Pericardium fibroblast (primary cell): Measurements from ENCODE around the gene POLA1. TPM values are rescaled to one million over a fixed set of nuclear protein-coding genes. Genes with fewer than 3 reads are reported as not detected.

Experiments
- total RNA-seq: library from RNA; depleted of rRNA; stranded (reverse); fragments of >200 nt; gene quantifications from 2 replicates; pipeline ENCODE4 v1.2.3, GENCODE V29; 2015

POLA1 gene, protein sequence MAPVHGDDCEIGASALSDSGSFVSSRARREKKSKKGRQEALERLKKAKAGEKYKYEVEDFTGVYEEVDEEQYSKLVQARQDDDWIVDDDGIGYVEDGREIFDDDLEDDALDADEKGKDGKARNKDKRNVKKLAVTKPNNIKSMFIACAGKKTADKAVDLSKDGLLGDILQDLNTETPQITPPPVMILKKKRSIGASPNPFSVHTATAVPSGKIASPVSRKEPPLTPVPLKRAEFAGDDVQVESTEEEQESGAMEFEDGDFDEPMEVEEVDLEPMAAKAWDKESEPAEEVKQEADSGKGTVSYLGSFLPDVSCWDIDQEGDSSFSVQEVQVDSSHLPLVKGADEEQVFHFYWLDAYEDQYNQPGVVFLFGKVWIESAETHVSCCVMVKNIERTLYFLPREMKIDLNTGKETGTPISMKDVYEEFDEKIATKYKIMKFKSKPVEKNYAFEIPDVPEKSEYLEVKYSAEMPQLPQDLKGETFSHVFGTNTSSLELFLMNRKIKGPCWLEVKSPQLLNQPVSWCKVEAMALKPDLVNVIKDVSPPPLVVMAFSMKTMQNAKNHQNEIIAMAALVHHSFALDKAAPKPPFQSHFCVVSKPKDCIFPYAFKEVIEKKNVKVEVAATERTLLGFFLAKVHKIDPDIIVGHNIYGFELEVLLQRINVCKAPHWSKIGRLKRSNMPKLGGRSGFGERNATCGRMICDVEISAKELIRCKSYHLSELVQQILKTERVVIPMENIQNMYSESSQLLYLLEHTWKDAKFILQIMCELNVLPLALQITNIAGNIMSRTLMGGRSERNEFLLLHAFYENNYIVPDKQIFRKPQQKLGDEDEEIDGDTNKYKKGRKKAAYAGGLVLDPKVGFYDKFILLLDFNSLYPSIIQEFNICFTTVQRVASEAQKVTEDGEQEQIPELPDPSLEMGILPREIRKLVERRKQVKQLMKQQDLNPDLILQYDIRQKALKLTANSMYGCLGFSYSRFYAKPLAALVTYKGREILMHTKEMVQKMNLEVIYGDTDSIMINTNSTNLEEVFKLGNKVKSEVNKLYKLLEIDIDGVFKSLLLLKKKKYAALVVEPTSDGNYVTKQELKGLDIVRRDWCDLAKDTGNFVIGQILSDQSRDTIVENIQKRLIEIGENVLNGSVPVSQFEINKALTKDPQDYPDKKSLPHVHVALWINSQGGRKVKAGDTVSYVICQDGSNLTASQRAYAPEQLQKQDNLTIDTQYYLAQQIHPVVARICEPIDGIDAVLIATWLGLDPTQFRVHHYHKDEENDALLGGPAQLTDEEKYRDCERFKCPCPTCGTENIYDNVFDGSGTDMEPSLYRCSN (N-terminal part only)
- 2.0 and 2.9 TPM in 2 replicates for total RNA-seq

DNA sequence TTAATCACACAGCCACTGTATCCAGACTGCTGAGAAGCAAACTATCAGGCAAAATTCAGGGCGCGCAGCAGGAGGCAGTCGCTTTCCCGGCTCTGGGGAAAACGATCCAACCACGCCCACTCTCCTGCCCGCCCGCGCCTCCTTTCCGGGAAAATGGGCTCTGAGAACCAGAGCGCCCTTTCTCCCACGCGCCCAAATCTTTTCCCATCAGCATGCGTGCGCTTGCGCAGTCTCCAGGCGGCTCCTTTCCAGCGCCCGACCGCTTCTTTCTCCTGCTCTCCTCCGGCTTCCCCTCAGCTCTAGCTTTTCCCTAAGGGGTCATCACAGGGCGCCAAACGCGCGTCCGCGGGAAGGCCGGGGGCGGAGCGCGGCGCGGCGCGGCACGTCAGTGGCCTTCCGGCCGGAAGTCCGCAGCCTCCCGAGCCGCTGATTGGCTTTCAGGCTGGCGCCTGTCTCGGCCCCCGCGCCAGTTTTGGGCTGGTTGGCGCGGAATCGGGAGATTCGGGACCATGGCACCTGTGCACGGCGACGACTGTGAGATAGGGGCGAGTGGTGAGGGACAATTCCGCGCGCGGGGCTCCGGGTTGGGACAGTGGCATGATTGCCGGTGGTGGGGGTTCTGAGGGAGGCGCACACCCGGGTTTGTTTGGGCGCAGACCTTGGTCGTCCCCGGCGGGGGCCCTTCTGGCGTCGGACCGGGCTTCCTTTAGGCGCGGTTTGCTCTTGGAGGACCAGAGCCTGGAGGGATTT, at the start of gene POLA1:
Gene POLA1 (plus strand): TSS at position 466 of the 750 bp plus-strand sequence. CDS start 44 bp downstream, at position 510.

DNA sequence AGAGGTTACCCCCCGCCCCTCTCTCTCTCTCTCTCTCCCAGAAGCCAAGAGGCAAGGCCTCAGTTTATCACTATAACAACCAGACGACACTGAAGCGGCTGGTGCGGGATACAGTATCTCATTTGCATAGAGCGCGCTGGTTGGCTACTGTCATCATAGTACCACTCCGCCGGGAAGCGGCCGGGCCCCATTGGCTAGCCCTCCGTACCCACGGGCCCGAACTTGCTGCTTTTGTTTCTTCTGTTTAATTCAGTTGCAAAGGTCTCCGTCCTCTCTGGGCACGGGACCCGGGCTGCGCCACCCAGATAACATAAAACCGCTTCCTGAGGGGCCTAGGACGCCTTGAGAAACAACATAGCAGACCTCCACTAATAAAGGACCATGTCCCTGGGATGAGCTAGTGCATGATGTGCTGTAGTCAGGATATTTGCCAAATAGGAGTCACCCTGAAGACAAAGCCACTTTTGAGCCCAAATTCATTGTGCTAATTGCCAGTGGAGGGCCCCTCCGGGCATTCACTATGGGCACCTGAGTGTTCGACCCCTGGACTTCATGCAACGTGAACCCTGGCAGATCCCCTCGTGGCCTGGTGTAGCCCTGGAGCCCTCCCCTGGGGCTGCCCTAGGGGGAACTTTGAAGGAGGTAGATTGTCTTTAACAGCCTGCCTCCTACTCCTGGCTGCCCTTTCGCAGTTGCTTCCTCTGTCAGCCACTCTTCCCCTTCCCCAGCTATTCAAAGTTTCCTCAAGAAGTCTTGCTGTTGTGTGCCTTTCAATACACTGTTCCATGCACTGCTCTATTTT, 46.3 kb upstream of the POLA1 start, which contains the start of gene PCYT1B:
Gene PCYT1B (minus strand): TSS at position 91 of the 802 bp plus-strand sequence. CDS start 242 bp downstream, outside the sequence.

DNA sequence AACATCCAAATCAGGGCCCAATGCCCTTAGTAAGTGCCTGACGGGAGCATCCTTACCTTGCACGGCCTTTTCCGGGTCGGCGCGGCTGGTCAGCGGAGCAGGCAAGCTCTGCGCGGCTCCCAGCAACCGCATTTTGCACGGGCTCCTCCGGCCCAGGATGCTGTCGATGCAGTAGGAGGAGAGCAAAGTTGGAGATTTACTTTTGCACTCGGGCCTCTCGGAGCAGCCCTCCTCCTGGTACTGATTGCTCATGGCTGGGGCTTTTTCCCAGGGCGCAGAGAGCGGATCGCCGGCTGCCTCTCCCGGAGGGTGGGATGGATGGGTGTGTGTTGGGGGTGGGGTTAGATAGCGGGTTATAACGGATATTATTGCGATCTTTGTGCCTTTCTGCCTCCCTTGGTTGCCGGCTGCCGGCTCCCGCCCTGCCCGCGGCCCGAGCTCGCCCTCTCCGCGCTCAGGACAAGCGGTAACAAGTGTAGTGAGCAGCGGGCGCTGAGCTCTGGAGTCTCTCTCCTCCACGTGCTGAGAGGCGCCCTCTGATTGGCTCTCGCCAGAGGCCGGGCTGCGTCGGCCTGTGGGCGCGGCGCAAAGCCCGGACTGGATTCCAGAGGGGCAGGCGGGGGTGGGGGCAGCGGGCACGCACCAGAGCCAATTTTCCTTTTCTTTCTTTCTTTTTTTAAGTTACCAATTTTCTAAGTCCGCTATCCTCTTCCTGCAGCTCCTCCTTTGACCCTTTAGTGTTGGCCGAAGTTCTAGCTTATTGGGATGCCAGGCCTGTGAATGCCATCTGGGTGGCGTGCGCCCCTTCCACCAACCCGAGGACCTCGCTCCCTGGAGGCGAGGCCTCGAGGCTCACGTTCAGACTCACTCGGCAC, 322.0 kb downstream of the POLA1 start, which contains the start of gene ARX:
Gene ARX (minus strand): TSS at position 480 of the 875 bp plus-strand sequence. CDS start 228 bp downstream, at position 252.

Other genes with a start within 250 kb of the POLA1 start
- gene PDK3, start 228.6 kb upstream of the POLA1 start, total RNA-seq, result 4.1 and 5.5 TPM in 2 replicates
- gene PCYT1B, start 46.6 kb upstream of the POLA1 start, total RNA-seq, result 0.09 and 1.1 TPM in 2 replicates